HEK293 (cell line): ENCODE data around the gene BAX.

ENCODE experiments used
- CTCF ChIA-PET: fragments of 350-600 bp; formaldehyde crosslinking; extraction: SDS; loops from one replicate; lab custom pipeline; 2021; ENCODE audit warnings: antibody characterized with exemption; lab: Yijun Ruan, JAX
- POLR2A ChIA-PET: fragments of 300-600 bp; formaldehyde crosslinking; extraction: SDS; loops from one replicate; lab custom pipeline; 2020; ENCODE audit warnings: antibody characterized with exemption, inconsistent platforms; lab: Yijun Ruan, JAX
- H3K27ac ChIP-seq: fragments of 200-500 bp; sonication (Bioruptor generic); 2 replicates; pipeline ENCODE4 v1.5.1; 2014; ENCODE audit warnings: low read depth, low read length, control low read depth, inconsistent platforms; ENCODE audit errors: extremely low read depth
- H3K36me3 ChIP-seq, 2 experiments: fragments of 200-500 bp in 1 of 2; sonication (Bioruptor generic) in 1 of 2; 1 replicate in 1 of 2; 2 replicates in 1 of 2; pipeline ENCODE4 v1.5.1; 2014 to 2017; ENCODE audit warnings: inconsistent platforms in 2 of 2, low read length in 2 of 2; ENCODE audit not compliant: control insufficient read depth in 2 of 2, insufficient read depth in 1 of 2
- H3K4me1 ChIP-seq: fragments of 200-500 bp; sonication (Bioruptor generic); 2 replicates; pipeline ENCODE4 v1.5.1; 2014; ENCODE audit warnings: mild to moderate bottlenecking, low read length, inconsistent platforms; ENCODE audit not compliant: control insufficient read depth, insufficient read depth
- H3K4me3 ChIP-seq: 2 replicates; pipeline ENCODE4 v1.5.1; 2011; ENCODE audit warnings: low read depth, mild to moderate bottlenecking, control low read depth, low read length, moderate library complexity
- H3K9me3 ChIP-seq: fragments of 200-500 bp; sonication (Bioruptor generic); 2 replicates; pipeline ENCODE4 v1.5.1; 2014; ENCODE audit warnings: low read depth, low read length, inconsistent platforms; ENCODE audit not compliant: control insufficient read depth, insufficient read depth
- EGR2 ChIP-seq: fragments of 450-650 bp; formaldehyde crosslinking; IDR thresholded peaks from 2 replicates; pipeline ENCODE4 v1.5.1; 2016; ENCODE audit warnings: low read depth, missing biosample characterization, missing genetic modification characterization
- GFI1B ChIP-seq: fragments of 450-650 bp; formaldehyde crosslinking; IDR thresholded peaks from 2 replicates; pipeline ENCODE4 v1.5.1; 2016; ENCODE audit warnings: missing biosample characterization, missing genetic modification characterization
- PRDM1 ChIP-seq: fragments of 450-650 bp; formaldehyde crosslinking; IDR thresholded peaks from 2 replicates; pipeline ENCODE4; 2016; ENCODE audit warnings: missing biosample characterization, missing genetic modification characterization
- SP3 ChIP-seq: fragments of 450-650 bp; formaldehyde crosslinking; IDR thresholded peaks from 2 replicates; pipeline ENCODE4 v1.5.1; 2016; ENCODE audit warnings: missing biosample characterization, missing genetic modification characterization
- ZBTB20 ChIP-seq: fragments of 450-650 bp; formaldehyde crosslinking; IDR thresholded peaks from 2 replicates; pipeline ENCODE4 v1.5.1; 2016; ENCODE audit warnings: missing biosample characterization, missing genetic modification characterization
- ZBTB8A ChIP-seq: fragments of 450-650 bp; formaldehyde crosslinking; IDR thresholded peaks from 2 replicates; pipeline ENCODE4 v1.5.1; 2016; ENCODE audit warnings: missing biosample characterization, missing genetic modification characterization
- ZFHX2 ChIP-seq: fragments of 450-650 bp; formaldehyde crosslinking; conservative IDR thresholded peaks from 2 replicates; pipeline ENCODE4 v1.5.1; 2016; ENCODE audit warnings: missing biosample characterization, missing genetic modification characterization
- ZNF10 ChIP-seq: fragments of 450-650 bp; formaldehyde crosslinking; IDR thresholded peaks from 2 replicates; pipeline ENCODE4 v1.5.1; 2017; ENCODE audit warnings: missing biosample characterization, missing genetic modification characterization
- ZNF335 ChIP-seq: fragments of 450-650 bp; formaldehyde crosslinking; conservative IDR thresholded peaks from 2 replicates; pipeline ENCODE4 v1.5.1; 2016; ENCODE audit warnings: missing biosample characterization, missing genetic modification characterization
- ZNF423 ChIP-seq: fragments of 450-650 bp; formaldehyde crosslinking; IDR thresholded peaks from 2 replicates; pipeline ENCODE4 v1.5.1; 2016; ENCODE audit warnings: missing biosample characterization, missing genetic modification characterization
- ZNF514 ChIP-seq: fragments of 450-650 bp; formaldehyde crosslinking; IDR thresholded peaks from 2 replicates; pipeline ENCODE4 v1.5.1; 2016; ENCODE audit warnings: missing biosample characterization, missing genetic modification characterization
- ZNF529 ChIP-seq: fragments of 450-650 bp; formaldehyde crosslinking; IDR thresholded peaks from 2 replicates; pipeline ENCODE4 v1.5.1; 2017; ENCODE audit warnings: missing genetic modification characterization, missing biosample characterization; ENCODE audit not compliant: insufficient replicate concordance
- ZNF600 ChIP-seq: fragments of 450-650 bp; formaldehyde crosslinking; IDR thresholded peaks from 2 replicates; pipeline ENCODE4 v1.5.1; 2016; ENCODE audit warnings: missing biosample characterization, missing genetic modification characterization
- ZNF76 ChIP-seq: fragments of 450-650 bp; formaldehyde crosslinking; IDR thresholded peaks from 2 replicates; pipeline ENCODE4; 2016; ENCODE audit warnings: low read depth, missing biosample characterization, missing genetic modification characterization, borderline replicate concordance
- ZNF785 ChIP-seq: fragments of 450-650 bp; formaldehyde crosslinking; IDR thresholded peaks from 2 replicates; pipeline ENCODE4 v1.5.1; 2016; ENCODE audit warnings: missing biosample characterization, missing genetic modification characterization
- TF ChIP-seq, protein P1 (sequence below): fragments of 450-650 bp; formaldehyde crosslinking; IDR thresholded peaks from 2 replicates; pipeline ENCODE4 v1.5.1; 2017; ENCODE audit warnings: missing biosample characterization, missing genetic modification characterization
- TF ChIP-seq, protein P2 (sequence below): fragments of 450-650 bp; formaldehyde crosslinking; IDR thresholded peaks from 2 replicates; pipeline ENCODE4 v1.5.1; 2016; ENCODE audit warnings: missing biosample characterization, missing genetic modification characterization

BAX gene

GRCh38 chr19:48965806-48966540, 11.3 kb downstream of the BAX start:
- CTCF ChIA-PET: interaction anchor here (0.6 to 1.4 kb wide), 9 partner anchors 11 to 540 kb away, joined by 3 to 6 read pairs (median 4); partner anchors contain the start of genes GYS1 and RUVBL2

DNA sequence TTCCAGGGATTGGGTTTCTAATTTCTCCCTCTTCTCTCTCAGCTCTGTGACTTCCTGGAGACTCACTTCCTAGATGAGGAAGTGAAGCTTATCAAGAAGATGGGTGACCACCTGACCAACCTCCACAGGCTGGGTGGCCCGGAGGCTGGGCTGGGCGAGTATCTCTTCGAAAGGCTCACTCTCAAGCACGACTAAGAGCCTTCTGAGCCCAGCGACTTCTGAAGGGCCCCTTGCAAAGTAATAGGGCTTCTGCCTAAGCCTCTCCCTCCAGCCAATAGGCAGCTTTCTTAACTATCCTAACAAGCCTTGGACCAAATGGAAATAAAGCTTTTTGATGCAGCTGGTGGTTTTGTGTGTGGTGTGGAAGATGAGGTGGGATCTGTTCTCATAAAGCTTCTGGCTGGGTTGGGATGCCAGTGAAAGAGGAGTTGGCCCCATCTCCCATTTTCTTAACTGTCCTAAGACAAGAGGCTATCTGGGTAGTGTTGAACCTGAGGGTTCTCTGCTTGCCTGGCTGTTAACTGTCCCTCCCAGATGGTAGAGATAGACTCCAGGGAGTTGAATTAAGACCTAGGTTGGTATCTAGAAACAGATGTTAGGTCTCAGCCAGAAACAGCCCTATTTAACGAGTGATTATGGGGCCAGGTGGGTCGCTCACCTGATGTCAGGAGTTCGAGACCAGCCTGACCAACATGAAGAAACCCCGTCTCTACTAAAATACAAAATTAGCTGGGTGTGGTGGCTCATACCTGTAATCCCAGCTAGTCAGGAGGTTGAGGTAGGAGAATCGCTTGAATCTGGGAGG, 12.1 kb downstream of the BAX start:
- ChIA-PET POLR2A (interaction anchor here (0.6 to 4.2 kb wide), 10 partner anchors 11 to 321 kb away, joined by 3 to 34 read pairs (median 4); partner anchors contain the start of genes BAX, GYS1, PPP1R15A and RUVBL2), CTCF (interaction anchor here (0.6 to 1.8 kb wide), 12 partner anchors 11 to 541 kb away, joined by 3 to 7 read pairs (median 5); partner anchors contain the start of genes GYS1 and RUVBL2)
- peaks cover 20% of the 10 kb centered on the region for H3K4me1 ChIP-seq
- no peak overlapping the region for H3K4me3 ChIP-seq
- H3K36me3 ChIP-seq: peaks cover 9 to 51% of the 10 kb centered on the region in 2 experiments; a peak in 2 of 3 replicates
- TF ChIP-seq ZNF529 (tag by site-specific recombination) (no peak), PRDM1 (tag by site-specific recombination) (peak; percentile 59)
- H3K9me3 ChIP-seq: no peaks in the 10 kb centered on the region
- no peak overlapping the region; the same call in 1 of the 2 replicates for H3K27ac ChIP-seq

More at GRCh38 chr19:48965806-48966540, 11.3 kb downstream of the BAX start:
- Histone ChIP-seq H3K27ac (peak overlapping the region; percentile 66; the same call in 1 of the 2 replicates), H3K36me3 (peaks cover 4 to 53% of the 10 kb centered on the region in 2 experiments; a peak in 2 of 3 replicates), H3K9me3 (no peaks in the 10 kb centered on the region), H3K4me1 (peaks cover 20% of the 10 kb centered on the region), H3K4me3 (peak overlapping the region; percentile 40)
- TF ChIP-seq ZFHX2 (tag by site-specific recombination) (peak; percentile 77), ZNF76 (tag by site-specific recombination) (peak; percentile 99), GFI1B (tag by site-specific recombination) (peak; percentile 7; the same call in 1 of the 2 replicates), ZNF785 (tag by site-specific recombination) (no peak), ZNF600 (tag by site-specific recombination) (peak; percentile 69), ZNF529 (tag by site-specific recombination) (no peak), ZNF423 (tag by site-specific recombination) (no peak), ZBTB8A (tag by site-specific recombination) (peak; percentile 69), ZBTB20 (tag by site-specific recombination) (no peak), SP3 (tag by site-specific recombination) (peak; percentile 9; the same call in 1 of the 2 replicates), ZNF10 (tag by site-specific recombination) (no peak), ZNF335 (tag by site-specific recombination) (peak; percentile 66), EGR2 (tag by site-specific recombination) (peak; percentile 50; the same call in 1 of the 2 replicates)
- TF ChIP-seq, protein P1, sequence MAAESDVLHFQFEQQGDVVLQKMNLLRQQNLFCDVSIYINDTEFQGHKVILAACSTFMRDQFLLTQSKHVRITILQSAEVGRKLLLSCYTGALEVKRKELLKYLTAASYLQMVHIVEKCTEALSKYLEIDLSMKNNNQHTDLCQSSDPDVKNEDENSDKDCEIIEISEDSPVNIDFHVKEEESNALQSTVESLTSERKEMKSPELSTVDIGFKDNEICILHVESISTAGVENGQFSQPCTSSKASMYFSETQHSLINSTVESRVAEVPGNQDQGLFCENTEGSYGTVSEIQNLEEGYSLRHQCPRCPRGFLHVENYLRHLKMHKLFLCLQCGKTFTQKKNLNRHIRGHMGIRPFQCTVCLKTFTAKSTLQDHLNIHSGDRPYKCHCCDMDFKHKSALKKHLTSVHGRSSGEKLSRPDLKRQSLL (tag by site-specific recombination): 0 out of 2 replicates have a peak, but pooled peaks have one; percentile 8
- POLR2A ChIA-PET: interaction anchor here (0.6 to 4.2 kb wide), 10 partner anchors 11 to 170 kb away, joined by 3 to 34 read pairs (median 6); partner anchors contain the start of genes BAX, GYS1, NUCB1 and PPP1R15A

DNA sequence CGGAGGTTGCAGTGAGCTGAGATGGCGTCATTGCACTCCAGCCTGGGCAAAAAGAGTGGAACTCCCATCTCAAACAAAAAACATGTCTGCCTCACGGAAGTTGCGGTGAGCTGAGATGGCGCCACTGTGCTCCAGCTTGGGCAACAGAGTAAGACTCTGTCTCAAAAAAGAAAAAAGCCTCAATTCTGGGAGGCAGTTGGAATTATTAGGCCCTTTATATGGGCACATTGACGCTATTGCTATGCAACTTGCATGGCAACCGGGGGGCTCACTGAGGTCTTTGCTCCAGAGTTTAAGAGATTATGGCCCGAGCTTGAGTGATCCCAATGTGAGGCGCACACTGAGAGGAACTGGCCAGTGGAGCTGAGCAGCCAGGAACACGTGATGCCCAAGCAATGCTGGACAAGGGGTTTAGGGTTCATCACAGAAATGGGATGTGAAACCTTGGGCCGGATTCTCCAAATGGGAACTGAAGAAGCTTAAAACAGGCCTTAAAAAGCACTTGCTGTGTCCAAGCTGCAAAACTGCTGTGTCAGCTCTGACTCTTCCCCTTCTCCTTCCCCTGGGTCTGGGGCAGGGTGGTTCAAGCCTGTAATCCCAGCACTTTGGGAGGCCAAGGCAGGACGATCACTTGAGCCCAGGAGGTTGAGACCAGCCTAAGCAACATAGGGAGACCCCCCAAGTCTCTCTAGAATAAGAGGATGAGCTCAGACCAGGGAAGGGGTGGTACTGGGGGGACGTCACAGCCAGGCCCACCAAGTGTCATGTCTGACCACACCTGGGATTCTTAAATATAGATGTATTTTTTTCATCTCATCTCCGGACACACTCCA, 12.9 kb downstream of the BAX start:
- no peak overlapping the region for H3K4me3 ChIP-seq
- POLR2A ChIA-PET: interaction anchor here (1.0 to 4.2 kb wide), 7 partner anchors 10 to 322 kb away, joined by 3 to 34 read pairs (median 4); partner anchors contain the start of genes BAX, GYS1, PPP1R15A and RUVBL2
- peaks cover 10 to 51% of the 10 kb centered on the region in 2 experiments; a peak in 2 of 3 replicates for H3K36me3 ChIP-seq
- CTCF ChIA-PET: interaction anchor here (0.5 to 1.8 kb wide), 9 partner anchors 26 to 749 kb away, joined by 3 to 7 read pairs (median 5); partner anchors contain the start of genes GYS1 and RUVBL2
- peaks cover 20% of the 10 kb centered on the region for H3K4me1 ChIP-seq
- no peak overlapping the region for H3K27ac ChIP-seq
- no peaks in the 10 kb centered on the region for H3K9me3 ChIP-seq
- TF ChIP-seq EGR2 (tag by site-specific recombination) (no peak), ZNF514 (tag by site-specific recombination) (no peak)
- TF ChIP-seq, protein P2, sequence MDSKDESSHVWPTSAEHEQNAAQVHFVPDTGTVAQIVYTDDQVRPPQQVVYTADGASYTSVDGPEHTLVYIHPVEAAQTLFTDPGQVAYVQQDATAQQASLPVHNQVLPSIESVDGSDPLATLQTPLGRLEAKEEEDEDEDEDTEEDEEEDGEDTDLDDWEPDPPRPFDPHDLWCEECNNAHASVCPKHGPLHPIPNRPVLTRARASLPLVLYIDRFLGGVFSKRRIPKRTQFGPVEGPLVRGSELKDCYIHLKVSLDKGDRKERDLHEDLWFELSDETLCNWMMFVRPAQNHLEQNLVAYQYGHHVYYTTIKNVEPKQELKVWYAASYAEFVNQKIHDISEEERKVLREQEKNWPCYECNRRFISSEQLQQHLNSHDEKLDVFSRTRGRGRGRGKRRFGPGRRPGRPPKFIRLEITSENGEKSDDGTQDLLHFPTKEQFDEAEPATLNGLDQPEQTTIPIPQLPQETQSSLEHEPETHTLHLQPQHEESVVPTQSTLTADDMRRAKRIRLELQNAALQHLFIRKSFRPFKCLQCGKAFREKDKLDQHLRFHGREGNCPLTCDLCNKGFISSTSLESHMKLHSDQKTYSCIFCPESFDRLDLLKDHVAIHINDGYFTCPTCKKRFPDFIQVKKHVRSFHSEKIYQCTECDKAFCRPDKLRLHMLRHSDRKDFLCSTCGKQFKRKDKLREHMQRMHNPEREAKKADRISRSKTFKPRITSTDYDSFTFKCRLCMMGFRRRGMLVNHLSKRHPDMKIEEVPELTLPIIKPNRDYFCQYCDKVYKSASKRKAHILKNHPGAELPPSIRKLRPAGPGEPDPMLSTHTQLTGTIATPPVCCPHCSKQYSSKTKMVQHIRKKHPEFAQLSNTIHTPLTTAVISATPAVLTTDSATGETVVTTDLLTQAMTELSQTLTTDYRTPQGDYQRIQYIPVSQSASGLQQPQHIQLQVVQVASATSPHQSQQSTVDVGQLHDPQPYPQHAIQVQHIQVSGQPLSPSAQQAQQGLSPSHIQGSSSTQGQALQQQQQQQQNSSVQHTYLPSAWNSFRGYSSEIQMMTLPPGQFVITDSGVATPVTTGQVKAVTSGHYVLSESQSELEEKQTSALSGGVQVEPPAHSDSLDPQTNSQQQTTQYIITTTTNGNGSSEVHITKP (tag by site-specific recombination): 0 out of 2 replicates have a peak, but pooled peaks have one; percentile 11
